HG02852 (cell line): ENCODE results near the gene SP140L.
"Not testable (repeated sequence)": the region's sequence is repeated elsewhere in the genome, so short reads cannot be mapped to it uniquely, and the experiment has no call there.

Experiments used
- ATAC-seq: cut with Tn5 transposase; IDR thresholded peaks from one replicate; pipeline ENCODE4 v1.9.1; 2021; ENCODE audit warnings: mild to moderate bottlenecking, moderate library complexity; ENCODE audit not compliant: unreplicated experiment

Gene SP140L

DNA sequence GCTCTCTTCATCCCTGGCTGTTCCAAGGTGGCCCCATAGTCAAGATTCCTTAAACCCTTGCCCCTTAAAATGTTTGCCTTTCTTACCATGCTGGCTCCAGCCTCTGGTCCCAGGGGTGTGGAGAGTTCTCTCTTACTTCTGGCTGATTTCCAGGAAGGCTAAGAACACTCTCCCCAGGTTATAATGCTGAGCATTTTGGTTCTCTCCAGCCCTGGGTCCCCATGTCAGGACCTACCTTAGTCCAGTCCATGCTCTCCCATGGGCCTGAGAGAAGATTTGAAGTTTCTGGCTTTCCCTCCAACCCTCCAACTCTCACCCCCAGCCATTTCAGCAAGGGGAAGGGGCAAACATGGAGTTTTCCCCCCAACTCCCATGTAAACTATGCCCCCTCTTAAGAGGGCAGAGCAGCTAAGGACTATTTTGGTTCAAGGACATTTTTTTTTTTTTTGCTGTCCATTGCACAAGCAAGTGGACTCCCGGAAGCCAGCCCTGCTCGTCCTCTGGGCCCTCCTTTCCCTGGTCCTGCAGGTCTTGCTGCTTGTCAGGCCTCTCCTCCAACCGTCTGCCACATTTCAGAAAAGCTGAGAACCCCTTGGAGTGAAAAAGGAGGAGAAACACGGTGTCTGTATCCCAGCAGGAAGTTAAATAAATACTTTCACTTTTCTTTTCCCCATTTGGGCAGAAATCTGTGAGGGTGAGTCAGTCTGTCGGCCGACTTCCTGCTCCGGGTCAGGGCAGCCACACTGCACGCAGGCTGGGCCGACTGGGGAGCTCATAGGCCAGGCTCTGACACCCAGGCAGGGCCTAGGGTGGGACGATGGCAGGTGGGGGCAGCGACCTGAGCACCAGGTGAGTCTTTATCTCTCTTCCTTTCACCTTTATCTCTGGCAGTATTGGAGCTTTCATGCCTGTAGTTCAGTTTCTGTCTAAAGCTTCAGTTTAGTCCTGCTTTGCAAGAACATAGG, at the start of gene SP140L:
TSS of gene SP140L (plus strand) at position 741 of the 965 bp plus-strand sequence. CDS start at position 818, 77 bp downstream.
- ATAC-seq: peak; percentile 85

DNA sequence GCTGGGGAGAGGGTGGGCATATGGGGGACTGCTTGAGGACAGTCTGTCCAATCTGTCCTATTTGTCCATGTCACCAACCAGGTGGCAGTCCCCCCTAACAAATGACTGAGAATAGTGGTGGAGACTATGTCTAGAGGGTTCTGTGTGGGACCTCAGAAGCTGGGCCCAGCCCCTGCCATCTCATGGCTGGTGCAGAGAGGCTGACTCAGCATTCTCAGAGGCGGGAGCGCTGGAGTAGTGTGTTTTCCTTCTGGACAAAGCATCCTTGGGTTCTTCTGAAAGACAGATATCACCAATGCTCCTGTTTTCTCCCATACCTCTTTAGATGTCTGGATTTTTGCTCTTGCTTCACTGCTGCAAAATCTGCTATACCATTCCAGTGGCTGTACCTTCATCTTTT, 44.1 kb upstream of the SP140L start:
- no peak for ATAC-seq

DNA sequence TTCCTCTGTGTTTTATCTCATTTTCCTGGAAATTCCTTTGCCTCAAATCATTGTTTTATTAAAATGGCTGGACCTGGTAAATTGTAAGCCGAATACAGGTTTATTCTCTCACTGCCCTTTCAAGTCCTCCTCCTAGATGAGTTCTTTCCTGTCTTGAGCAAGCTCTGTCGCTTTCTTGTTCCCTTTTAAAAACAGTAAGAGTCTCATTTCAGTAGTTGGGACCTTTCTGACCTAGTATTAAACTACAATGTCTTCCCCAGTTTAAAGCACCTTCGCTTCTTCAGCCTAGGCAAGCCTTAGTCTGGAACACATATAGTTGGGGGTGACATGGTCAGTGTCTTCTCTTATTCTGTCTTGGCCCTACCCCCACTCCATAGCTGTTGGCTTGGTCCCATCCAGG, 40.9 kb upstream of the SP140L start:
- ATAC-seq: no peak

DNA sequence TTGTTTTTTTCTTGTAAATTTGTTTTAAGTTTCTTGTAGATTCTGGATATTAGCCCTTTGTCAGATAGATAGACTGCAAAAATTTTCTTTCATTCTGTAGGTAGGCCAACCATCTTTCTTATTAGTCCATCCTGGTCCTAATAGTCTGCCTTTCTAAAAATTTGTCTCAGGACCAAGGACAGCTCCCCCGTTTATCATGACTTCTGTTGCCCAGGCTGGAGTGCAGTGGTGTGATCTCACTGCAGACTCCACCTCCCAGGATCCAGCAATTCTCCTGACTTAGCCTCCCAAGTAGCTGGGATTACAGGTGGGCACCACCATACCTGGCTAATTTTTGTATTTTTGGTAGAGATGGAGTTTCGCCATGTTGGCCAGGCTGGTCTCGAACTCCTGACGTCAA, 37.7 kb upstream of the SP140L start:
- ATAC-seq: not testable (repeated sequence)

DNA sequence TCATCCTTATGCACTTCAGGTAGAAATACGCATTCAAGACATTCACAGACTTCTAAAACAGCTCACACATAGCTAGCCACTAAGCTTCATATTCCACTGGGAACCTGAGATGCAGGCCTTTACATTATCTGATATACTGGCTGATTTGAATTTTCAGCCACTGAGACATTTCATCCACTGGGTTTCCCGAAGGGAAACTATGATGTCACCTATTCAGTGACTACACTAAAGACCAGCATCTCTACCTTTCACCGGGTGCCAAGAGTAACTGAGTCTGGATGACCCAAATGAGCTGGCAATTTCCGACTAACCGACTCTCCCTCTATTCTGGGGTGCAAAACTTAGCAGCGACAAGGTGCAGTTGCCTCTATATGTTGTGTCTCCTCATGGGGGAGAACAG, 31.8 kb upstream of the SP140L start:
- ATAC-seq: no peak

DNA sequence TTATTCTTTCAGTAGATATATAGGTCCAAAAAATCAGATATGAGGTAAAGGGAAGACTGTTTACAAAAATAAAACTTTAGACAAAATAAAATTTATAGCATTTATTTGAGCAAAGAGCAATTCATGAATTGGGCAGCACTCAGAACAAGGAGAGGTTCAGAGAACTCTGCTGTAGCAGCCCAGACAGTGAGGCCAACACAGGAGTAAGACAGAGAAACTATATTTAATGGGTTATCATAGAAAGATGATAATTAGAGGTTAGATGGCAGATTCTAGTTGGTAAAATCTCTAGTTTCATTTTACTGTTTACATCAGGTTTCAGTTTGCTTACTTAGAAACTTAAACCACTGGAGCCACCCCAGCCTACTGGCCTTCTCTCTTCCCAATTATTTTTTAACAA, 30.1 kb upstream of the SP140L start:
- ATAC-seq: no peak

DNA sequence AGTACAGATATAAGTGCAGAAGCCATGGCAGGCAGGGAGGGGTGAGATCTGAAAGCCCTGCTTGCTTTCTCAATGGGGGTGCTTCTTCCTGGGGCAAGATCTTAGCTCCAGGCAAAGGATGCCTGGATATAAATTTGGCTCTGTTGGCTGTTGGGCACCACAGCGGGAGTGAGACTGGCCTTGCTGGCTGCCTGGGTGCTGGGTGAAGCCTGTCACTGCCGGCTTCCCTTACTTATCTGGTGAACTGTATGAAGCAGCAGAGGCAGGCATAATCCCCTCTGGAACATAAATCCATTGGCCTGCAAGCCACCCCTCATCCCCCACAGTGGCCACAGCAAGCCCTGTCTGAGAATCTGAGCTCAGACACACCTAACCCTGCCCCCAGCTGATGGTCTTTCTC, 27.4 kb upstream of the SP140L start:
- no peak for ATAC-seq

DNA sequence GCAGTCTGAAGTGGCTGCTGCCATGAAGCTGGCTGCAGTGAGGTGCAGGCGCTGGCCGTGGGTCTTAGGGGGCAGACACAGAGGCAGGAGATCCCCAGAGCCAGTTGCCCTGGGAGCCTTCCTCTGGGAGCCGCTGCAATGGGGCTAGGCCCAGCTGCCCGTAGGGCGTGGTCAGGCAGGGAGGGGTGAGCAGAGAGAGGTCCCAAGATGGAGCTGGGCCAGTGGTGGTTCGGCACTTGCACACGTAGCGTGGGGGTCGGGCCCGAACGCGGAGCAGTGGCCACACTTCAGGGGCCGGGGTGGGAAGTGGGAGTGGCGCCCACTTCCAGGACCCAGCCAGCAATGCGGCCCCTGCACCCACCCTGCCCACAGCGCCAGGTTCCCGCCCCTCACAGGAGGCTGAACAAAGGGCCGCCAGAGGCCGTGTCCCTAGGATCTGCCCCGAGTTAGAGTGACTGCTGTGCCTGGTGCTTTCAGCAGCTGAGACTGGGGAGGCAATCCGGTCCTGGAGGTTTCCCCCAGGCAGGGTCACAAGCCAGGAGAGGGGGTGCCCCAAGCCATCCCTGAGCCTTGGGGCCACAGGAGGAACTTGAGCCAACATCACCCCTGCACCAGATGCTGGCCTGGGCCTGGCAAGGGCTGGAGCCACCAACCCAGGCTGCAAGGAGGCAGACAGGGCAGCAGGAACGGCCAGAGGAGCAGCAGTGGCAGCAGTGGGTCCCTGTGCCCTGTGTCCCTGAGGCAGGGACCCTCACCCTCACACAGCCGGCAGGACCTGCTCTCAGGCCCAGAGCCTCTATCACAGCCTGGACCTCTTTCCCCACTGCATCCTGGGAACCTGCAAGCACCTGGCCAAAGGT, 21.3 kb upstream of the SP140L start:
- no peak for ATAC-seq

DNA sequence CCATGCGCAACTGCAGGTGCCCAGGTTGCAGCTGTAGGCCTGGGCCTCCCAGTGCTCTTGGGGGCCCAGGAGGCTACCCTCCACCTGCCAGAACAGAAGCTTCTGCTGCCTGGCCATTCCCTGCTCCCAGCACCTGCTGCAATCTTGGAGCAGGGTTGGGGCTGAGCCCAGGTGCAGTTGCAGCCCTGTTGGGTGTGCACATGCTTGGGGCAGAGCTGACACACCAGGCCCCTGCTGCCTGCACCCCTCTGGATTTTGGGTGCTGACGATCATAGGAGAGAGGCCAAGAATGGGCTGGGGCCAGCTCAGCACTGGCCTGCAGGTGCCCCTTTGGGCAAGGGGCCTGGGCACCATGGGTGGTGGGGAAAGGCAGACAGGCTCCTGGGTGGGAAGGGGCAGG, 20.5 kb upstream of the SP140L start:
- no peak for ATAC-seq

DNA sequence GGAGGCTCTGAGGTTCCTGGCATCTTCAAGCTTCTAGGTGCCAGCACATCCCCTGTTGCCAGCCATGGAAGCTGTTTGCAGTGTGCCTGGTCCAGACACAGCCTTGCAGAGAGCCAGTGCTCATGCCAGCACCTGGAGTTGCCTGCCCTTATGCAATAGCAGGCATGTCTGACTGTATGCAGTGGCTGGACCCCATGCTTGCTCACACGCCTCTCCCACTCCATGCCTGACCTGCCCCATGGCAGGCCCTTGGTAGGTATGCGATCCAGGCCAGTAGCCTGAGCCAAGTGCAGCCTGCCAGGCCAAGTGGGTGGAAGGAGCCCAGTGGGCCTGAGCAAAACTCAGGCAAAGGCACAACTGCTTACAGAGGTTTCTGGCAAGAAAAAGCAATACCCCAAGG, 19.5 kb upstream of the SP140L start:
- no peak for ATAC-seq

DNA sequence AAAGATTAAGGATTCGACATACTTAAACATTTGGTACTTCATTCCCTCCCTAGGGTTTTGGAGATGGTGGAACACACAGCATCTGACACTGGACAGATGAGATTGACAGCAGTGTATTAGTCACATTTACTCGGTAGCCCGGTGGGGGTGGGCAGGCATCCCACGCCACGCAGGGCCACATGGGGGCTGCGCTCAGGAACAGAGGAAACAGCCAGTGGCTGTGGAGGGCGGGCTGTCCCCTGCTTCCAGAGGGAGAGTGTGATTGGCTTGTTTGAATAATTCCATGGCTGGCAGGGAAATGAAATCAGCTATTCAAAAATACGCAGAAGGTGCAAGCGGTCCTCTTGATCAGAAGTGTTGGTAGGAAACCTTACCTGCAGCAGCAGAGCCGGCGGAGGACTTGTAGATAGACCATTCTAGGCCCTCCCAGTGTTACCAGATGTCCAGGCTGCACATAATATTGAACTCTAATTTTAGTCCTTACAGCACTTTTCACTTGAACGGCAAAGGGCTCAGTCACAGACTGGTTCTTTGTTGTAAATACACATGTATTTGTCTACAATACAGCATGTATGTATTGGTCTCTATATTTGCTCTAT, 18.5 kb upstream of the SP140L start:
- ATAC-seq: no peak

DNA sequence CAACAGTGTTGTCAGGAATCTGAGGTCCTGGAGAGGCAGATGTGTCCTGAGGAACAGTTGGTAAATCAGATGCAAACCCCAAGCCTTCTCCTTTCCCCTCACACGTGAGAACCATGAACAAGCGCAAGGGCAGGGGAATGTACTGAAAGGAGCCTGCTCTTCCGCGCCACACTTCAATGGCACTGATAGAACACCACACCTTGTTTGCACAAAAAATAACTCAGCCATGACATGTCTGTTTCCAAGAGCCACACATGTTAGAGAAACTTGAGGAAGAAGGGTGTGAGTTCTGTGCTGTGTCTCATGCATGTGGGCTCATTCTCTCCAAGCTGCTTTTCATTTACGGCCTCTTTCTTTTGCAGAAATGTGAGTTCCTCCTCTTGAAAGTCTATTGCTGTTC, 16.2 kb upstream of the SP140L start:
- not testable (repeated sequence) for ATAC-seq

DNA sequence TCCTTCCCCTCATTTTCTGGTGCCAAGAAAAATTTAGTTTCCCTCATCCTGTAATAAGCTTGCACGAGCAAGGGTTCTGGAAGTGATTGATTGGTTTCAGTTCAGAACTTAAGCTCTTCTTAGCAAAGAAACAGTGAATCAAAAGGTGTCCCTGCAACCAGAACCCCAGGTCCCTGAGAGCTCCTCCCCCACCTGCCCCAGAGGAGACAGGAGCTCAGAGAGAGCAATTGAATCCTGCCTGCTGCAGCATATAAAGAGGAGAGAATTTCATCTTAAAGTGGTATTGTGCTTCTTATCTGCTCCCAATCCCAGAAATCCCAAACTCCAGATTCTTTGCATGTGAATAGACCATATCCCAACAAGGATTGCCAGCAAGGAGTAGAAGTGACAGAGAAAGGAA, 15.4 kb upstream of the SP140L start:
- ATAC-seq: not testable (repeated sequence)

DNA sequence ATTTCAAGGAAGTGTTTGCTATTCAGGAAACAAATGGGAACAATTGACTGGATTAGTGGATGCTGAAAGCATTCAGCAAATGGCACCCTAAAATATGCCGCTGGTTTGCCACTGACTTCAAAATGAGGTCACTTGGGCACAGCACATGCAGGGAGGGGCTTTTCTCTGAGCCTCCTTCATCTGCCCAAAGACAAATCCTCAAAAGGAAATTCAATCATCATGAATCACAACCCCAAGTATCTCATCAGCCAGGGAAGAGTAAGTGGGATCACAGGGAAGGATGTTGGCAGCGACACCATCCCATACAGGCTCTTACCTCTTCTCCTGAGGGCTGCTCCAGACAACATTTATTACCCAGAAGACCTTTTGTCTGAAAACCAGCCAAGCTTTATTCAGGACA, 14.4 kb upstream of the SP140L start:
- ATAC-seq: no peak

DNA sequence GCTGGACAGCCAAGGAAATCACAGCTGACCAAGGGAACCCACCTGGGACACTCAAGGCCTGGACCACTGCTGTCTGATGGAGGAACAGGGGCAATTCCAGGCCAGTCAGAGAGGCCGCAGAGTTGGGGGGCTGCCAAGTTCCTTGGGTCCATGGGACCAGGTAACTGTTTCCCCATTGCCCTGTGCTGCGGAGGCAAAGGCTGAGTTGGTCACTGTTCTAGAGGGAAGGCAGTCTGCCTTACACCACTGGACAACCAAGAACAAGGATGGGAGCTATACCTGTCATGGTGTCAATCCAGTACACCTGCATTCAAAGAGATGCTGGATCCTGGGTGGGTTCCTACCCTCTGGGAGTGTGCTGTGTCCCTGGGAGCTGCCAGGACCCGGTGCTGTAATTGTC, 9.6 kb upstream of the SP140L start:
- ATAC-seq: no peak

DNA sequence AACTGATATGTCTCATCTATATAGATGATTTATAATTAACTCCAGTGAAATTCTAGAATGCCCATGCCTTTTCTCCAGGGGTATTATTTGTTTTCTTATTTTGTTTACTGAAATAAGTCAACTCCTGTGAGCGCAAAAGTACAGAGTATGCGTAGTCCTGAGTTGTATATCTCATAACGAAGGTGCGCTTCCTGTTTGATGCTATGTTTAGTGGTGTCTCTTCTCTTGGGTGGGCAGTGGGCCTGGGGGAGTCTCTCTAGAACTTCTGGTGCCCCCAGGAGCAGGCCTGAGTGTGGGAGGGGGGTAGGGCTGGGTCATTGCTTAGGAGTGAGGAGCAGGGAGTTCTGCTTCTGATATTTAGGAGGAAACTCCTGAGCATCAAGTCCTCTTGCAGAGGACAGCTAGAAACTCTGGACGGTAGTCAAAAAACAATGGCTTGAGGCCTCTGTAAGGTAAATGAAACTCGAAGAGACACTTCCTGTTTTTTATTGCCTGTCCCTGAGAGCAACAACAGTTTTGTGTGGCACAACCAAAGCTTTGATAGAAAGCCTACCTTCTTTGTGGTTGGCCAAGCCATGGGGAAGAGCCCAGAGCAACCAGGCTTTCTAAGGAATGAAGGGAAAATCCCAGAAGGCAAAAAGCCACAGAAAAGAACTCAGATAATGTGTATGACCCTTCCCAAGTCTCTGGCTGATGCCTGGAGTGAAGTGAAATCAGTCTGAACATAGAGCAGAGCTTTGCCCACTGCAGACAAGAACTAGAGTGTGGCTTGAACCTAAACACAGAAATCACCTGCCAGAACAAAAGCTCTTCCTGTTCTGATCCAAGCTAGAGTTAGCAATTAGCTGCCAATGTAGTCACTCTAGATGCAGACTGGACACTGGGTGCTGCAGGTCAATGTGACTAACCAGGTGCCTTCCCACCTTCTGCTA, 8.5 kb upstream of the SP140L start:
- ATAC-seq: peak; percentile 46

DNA sequence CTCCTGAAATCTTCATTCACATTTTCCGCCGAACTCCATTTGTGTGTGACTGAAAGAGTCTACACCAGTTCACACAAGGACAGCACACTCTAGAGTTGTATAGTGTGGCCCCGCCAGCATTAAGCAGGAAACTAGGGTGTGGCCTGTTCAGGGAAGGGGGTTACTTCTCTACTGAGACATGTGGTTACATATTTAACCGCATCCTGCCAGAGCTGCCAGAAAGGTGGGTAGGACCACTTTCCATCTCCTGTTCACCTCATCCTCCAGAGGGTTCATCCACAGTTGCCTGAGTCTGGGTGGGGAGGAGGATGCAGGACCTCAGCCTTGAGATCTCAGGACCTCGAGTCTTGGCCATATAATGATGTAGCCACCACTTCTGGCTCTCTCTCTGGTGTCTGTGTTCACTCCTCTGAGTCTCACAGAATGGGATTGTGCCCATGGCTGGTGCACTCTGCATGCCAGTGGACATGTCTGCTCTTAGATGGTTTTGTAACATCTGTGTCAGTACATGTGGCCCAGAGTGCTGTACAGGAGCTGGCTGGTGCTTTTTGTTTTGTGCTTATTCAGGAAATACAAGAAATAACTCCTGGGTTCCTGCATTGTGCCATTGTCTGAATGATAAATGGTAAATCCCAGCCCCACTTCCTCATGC, 7.7 kb upstream of the SP140L start:
- peak; percentile 73 for ATAC-seq

DNA sequence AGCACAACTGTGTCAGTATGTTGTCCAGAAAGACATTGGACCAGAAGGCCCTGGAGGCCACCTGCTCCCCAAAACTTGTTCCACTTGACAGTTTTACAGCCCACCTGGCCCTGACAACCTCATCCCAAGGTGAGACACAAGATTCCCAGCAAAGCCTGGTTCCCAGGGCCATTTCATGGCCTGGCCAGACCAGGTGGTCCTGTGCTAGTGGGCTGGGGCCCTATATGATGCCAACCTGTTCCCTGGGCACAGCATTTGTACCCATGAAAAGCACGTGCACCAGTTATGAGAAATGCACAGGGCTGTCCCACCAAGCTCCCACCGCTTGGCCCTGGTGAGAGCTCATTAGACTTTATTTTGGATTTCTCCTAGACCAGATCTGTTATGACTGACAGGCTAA, 6.0 kb upstream of the SP140L start:
- ATAC-seq: no peak

DNA sequence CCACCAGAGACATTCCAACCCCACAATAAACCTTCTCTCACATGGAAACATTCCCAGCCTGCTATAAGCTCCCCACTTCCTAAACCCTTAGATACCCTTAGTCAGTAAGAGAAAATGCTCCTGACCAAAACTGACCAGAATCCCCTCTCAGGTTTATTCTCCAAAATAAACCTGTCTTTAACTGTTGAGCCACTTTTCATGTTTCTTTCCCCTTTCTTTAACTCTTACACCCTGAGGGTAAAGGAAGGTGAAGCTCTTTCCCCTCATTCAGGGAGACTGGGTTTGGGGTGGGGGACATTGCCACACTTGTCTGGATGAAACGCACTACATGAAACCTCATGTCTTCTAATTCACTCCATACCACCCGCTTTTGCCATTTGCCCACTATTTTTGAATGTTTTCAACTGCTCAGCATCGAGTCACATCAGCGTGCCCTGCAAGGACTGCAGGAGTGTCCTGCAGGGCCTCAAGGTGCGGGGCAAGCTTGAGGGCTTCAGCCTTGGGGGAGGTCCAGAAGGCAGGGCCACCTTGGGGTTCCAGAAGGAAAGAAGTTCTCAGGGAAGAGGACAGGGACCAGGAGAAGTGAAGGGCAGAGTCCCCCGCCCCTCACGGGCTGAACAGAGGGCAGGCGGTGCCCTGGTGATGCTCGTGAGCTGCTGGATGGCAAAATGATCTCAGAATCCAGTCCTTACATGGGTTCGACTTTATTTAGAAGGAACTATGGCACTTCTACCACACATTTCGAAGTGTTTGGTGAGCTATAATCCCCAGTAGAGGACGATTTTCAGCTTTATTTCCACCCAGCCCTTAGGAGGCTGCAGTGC, 4.2 kb upstream of the SP140L start:
- ATAC-seq: no peak
